ENCODE results near the gene MRGPRX4.

GRCh38 chr11:18145837-18146236 is 26.8 kb upstream of the MRGPRX4 start:
- TF ChIP-seq POLR2A (IDR thresholded peaks at IDR 0.05) (no peak), CTCF (IDR thresholded peaks at IDR 0.05) (no peak)

Data from breast epithelium (tissue), 3 donors.